HG02642 (cell line): ENCODE measurements around the gene ZMAT5.

ENCODE experiments used
- ATAC-seq: cut with Tn5 transposase; IDR thresholded peaks from one replicate; pipeline ENCODE4 v1.9.1; 2021; ENCODE audit warnings: mild to moderate bottlenecking; ENCODE audit not compliant: unreplicated experiment, poor library complexity

ZMAT5 gene

GRCh38 chr22:29733362-29734201, 33.2 kb downstream of the ZMAT5 start:
- ATAC-seq = no peak

DNA sequence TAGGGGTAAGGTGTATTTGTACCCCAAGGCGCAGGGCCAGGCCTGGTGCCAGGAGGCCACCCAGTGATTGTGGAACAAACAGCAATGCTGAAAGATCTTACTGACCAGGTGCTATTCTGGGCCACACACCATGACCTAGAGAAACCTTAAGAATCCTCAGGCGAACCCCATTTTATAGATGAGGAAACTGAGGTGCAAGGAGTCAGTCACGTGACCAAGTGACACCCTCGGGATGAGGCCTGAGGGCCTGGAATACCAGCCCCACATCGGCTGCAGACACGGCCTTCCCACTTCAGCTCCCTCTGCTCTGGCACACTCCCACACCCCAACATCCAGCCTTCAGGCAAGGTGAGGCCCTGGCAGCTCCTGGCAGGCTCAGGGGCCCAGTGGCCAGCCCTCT, 33.9 kb downstream of the ZMAT5 start:
- no peak for ATAC-seq

DNA sequence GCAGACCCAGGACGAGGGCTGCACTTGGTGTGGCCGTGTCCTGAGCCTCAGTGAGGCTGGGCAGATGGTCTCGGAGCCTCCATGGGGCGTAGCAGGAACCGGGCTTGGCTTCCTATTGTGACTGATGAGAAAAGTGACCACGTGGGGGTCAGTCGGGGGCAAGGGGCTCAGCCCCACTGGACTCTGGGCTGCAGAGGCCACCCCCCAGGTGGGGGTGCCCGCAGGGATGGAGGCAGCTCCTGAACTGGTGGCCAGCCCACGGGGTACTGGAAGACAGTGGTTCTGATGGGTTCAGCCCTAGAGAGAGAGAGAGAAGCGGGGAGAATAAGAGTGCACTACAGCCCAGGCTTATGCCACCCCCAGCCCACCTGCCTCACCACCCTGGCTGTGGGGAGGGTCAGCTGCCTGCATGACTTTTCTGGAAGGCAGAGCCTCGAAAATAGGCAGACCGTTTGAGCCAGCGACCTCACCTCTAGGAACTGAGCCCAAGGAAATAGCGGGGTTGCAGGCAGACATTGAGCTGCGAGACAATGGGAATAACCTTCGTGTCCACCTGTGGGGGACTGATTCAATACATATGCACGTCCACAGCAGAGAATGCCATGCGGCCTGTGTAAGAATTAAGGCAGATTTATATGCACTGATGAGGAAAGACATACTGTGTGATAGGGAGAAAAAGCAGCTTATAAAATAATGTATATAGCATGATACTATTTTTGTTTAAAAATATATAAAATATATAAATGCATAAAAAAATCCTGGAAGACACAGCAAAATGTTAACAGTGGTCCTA, 35.6 kb downstream of the ZMAT5 start:
- ATAC-seq = no peak

- ATAC-seq = no peak
These were observed 37.6 kb downstream of the ZMAT5 start for GRCh38 chr22:29729161-29729560.

GRCh38 chr22:29727131-29727523, 39.7 kb downstream of the ZMAT5 start:
- no peak for ATAC-seq

GRCh38 chr22:29726512-29727130, 40.2 kb downstream of the ZMAT5 start:
- ATAC-seq = no peak

GRCh38 chr22:29726106-29726505, 40.7 kb downstream of the ZMAT5 start:
- no peak for ATAC-seq

GRCh38 chr22:29724843-29725242, 42.0 kb downstream of the ZMAT5 start:
- no peak for ATAC-seq

GRCh38 chr22:29723766-29724165, 43.0 kb downstream of the ZMAT5 start:
- no peak for ATAC-seq

GRCh38 chr22:29722587-29722986, 44.2 kb downstream of the ZMAT5 start:
- no peak for ATAC-seq

DNA sequence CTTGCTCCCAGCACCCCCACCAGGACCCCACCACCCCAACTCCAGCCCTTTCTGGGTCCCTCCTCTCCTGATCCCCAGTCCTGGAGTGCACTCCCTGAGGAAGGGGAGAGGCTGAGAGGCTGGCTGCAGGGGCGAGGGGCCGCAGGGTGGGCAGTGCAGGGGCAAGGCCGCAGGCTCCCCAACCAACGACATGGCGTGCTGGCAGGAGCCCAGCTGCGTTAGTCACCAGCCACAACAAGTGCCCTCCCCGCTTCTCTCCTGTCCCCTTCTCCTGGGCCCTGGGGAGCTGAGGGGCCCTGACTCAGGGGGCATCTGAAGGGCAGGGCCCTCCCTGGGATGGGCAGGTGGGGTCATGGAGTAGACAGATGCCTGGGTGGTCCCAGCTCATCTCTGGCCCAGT, 44.7 kb downstream of the ZMAT5 start:
- no peak for ATAC-seq

- no peak for ATAC-seq
These were observed 45.9 kb downstream of the ZMAT5 start for GRCh38 chr22:29720811-29721323.

GRCh38 chr22:29719899-29720645, 46.7 kb downstream of the ZMAT5 start, which contains the start of gene CABP7:
Gene CABP7 (plus strand): TSS chr22:29720003. CDS start chr22:29720425, 422 bp downstream.
- no peak for ATAC-seq

DNA sequence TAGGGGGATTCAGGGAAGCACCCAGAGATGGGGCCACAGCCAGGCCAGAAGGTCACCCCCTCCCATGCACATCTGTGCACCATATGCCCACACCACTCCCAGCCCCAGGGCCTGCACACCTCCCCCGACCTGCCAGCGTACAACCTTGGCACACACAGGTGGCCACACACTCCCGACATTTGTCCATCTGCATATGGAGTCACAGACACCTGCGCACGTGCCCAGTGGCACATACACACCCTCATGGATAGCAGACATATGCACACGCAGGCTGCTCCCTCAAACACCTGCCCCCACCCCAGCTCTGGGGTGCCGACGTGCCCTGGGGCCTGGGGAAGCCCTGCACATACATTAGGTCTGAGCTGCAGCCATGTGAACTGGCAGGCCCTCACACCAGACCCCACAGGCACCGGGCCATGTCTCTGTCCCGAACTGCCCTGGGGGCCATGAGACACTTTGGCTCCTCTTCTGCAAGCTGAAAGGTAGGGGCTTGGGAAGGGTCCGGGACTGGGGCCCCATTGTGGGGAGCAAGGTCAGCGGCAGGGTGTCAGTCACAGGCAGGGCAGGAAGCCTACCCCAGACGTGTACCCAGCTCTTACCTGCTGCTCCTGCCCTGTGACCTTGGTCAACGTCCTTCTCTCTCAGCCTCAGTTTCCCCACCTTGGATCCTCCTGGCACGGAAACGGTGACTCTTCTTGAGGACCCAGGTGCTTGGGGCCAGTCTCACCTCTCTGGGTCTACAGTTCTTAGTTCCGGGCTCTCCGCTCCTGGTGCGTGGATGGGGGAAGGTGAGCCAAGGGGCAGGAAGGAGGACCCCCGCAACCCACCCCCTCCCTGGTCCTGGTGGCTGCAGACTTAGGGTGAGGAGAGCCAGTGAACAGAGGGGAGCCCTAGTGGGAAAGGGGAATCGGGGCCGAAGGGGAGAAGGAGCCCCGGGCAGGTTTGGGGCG, 47.6 kb downstream of the ZMAT5 start:
- no peak for ATAC-seq

DNA sequence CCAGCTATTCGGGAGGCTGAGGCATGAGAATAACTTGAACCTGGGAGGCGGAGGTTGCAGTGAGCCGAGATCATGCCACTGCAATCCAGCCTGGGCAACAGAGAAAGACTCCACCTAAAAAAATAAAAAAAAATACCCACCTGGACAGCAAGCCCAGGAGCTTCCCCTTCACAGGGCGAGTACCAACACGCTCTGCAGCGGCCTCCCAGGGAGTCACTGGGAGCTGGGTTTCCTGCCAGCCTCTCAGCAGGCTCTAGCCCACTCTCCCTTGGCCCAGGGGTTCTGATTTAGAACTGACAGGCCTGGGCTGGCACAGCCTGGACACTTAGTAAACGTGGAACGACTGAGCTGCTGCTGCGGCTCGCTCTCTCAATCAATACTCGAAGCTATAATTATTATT, 49.0 kb downstream of the ZMAT5 start:
- ATAC-seq = no peak

GRCh38 chr22:29716814-29717545, 49.8 kb downstream of the ZMAT5 start:
- no peak for ATAC-seq

DNA sequence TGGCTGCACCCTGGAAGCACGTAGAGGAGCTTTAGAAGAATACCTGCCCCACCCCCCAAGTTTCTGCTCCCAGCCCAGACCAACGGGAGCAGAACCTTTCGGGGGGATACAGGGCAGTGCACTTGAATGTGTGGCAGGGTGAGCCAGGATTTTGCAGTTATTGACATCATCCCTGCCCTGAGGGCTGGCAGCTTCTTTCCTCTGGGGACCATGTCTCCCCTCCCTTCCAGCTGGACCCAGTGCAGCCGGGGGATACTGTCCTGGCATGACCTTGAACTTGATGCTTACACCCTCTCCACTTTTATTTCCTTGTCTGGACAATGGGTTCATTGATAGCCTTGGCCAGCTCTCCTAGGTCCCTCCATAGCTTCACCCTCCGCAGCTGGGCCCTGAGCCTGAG, 51.1 kb downstream of the ZMAT5 start:
- ATAC-seq = no peak

GRCh38 chr22:29715240-29715639, 51.6 kb downstream of the ZMAT5 start:
- ATAC-seq = no peak
